HG03457 (cell line): ENCODE measurements around the gene TEAD4.

Source experiments
- ATAC-seq: cut with Tn5 transposase; IDR thresholded peaks from one replicate; pipeline ENCODE4 v1.9.1; 2021; ENCODE audit warnings: moderate number of reproducible peaks; ENCODE audit not compliant: unreplicated experiment

The TEAD4 gene

DNA sequence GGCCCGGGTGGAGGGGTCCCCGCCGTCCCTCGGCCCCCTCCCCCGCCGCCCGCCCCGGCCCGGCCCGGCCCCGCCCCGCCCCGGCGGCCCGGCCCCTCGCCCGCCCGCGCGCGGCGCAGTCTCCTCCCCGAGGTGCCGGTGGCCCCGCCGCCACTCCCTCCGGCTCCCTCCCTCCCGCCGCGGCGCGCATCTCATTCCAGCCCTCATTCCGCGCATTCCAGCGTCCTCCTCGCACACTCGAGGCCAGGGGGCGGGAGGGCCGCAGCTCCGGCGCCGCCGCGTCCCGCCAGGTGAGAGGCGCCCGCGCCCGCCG, at the start of gene TEAD4:
TSS of gene TEAD4 (plus strand) at position 206 of the 313 bp plus-strand sequence.
- no peak for ATAC-seq

GRCh38 chr12:2912216-2912575, 47.0 kb upstream of the TEAD4 start:
- ATAC-seq, result no peak

- ATAC-seq, result no peak
Measured at GRCh38 chr12:2919249-2919648, 39.9 kb upstream of the TEAD4 start.

DNA sequence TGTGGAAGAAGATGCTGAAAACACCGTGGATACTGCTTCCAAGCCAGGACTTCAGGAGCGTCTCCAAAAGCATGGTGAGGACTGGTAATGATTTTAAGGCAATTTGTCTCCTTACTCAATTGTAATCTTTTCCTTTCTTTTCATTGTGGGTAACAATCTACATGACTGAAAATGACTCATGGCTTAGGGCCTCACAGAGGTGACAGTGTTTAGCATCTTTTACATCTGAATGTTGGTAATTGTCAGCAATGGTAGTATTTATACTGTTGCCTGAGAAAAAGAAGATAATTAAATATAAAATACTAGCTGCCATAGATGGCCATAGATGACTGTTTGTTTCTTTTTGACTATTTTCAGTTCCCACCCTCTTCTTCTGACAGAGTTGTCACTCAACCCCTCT, 36.9 kb upstream of the TEAD4 start:
- no peak for ATAC-seq

DNA sequence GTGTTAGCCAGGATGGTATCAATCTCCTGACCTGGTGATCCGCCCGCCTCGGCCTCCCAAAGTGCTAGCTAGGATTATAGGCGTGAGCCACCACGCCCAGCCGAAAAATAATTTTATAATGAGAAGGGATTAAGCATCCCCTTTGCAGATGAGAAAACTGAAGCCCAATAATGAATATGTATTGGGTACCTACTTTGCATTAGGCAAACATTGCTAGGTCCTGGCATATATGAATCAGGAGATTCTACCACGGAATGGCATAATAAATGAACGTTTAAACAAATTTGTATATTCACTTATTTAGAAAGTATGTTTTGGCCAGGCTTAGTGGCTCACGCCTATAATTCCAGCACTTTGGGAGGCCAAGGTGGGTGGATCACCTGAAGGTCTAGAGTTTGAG, 36.1 kb upstream of the TEAD4 start:
- ATAC-seq, result no peak

GRCh38 chr12:2924019-2924418, 35.2 kb upstream of the TEAD4 start:
- ATAC-seq, result no peak

DNA sequence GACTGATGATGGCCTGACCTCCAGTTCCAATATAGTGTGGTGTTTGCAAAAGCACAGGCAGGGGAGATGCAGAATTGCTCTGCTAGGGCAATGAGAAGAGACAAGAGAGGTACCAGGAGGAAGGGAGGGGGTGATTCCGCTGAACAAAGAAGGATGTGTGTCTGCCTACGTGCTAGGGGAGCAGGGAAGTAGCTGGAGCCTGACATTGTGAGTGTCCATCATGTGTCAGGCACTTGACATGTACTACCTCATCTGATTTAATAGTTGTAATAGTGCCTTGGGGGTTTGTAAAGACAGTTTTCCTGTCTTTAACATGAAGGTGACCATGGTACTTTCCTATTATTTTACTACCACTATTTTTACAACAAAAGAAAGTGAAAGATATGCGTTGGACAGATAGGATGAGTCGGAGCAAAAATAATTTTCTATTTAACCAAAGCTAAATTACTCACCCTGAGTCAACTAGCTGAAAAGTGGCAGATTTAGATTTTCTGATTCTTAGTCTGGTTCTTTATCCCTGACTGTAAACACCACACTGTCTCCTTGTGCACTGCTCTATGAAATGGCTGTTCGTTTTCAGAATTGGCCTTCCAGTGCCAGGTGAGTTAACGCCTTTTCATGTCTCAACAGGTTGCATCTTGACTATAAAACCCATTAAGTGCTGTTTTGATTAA, 33.7 kb upstream of the TEAD4 start:
- ATAC-seq, result no peak

GRCh38 chr12:2930865-2931264, 28.3 kb upstream of the TEAD4 start:
- ATAC-seq, result no peak

DNA sequence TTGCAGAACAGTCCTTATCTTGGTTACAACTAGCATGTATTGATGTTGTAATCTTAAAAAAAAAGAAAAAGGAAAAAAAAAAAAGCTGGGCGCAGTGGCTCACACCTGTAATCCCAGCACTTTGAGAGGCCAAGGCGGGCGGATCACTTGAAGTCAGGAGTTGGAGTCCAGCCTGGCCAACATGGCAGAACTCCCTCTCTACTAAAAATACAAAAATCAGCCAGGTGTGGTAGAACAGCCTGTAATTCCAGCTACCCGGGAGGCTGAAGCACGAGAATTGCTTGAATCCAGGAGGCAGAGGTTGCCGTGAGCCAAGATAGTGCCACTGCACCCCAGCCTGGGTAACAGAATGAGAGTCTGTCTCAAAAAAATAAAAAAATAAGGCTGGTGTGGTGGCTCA, 25.6 kb upstream of the TEAD4 start:
- ATAC-seq, result no peak

DNA sequence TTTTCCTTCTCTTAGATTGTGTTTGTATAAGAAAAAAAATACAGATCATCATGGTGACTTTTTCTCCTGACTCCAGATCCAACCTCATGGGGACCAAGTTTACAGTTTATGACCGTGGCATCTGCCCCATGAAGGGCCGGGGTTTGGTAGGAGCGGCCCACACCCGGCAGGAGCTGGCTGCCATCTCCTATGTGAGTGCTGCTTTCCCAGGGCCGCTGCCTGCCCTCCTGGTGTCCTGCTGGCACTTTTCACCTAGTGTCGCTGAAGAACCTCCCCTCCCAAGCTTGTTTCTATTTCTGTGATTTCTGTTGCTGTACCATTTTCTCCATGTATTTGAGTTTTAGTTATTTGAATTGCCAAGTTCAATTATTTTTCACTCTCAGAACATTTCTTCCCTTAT, 24.8 kb upstream of the TEAD4 start:
- ATAC-seq, result no peak

GRCh38 chr12:2936301-2936700, 22.9 kb upstream of the TEAD4 start:
- ATAC-seq, result no peak

- ATAC-seq, result no peak
Measured at GRCh38 chr12:2937500-2937899, 21.7 kb upstream of the TEAD4 start.

DNA sequence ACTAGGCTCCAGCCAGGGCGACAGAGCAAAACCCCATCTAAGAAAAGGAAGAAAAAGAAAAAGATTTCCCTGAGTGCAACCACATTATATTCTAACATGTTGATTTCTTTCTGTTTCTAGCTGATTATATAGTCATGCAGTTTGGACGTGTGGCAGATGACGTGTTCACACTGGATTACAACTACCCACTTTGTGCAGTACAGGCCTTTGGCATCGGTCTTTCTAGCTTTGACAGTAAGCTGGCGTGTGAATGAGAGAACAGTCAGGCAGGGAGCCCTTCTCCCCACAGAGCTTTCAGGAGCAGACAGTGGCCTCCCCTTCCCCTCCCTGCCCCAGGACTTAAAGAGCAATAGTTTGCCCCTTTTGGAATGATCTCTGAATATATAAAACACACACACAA, 20.0 kb upstream of the TEAD4 start:
- ATAC-seq, result no peak

- no peak for ATAC-seq
Measured at GRCh38 chr12:2940564-2940963, 18.6 kb upstream of the TEAD4 start.

- no peak for ATAC-seq
Measured at GRCh38 chr12:2941524-2941923, 17.7 kb upstream of the TEAD4 start.

DNA sequence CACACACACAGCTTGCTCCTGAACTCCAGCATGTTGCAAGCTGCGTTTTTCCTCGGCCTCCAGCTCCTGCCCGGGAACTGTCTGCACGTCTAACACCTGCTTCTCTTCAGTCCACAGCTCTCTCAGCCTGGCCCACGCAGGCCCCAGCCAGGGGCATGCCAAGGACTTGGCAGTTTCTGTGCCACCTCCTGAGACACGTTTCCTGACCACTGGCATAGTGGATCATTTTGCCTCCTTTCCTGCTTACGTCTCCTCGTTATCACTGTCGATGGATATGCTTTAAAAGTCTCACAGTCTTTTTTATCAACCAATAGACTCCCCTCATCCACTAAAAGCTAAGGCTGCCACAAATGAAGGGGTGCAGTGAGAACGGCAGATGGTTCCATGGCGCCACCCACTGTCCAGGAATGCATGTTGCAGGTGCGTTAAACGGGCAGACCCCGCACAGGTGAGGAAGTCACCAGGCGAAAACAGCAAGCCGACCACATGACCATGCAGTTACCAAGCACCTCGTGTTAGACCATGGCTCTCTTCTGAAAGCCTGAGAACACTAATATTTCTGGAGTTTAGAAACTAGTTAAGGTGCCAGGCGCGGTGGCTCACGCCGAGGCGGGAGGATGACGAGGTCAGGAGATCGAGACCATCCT, 14.7 kb upstream of the TEAD4 start:
- ATAC-seq, result no peak

- ATAC-seq, result no peak
Measured at GRCh38 chr12:2949411-2949810, 9.8 kb upstream of the TEAD4 start.

DNA sequence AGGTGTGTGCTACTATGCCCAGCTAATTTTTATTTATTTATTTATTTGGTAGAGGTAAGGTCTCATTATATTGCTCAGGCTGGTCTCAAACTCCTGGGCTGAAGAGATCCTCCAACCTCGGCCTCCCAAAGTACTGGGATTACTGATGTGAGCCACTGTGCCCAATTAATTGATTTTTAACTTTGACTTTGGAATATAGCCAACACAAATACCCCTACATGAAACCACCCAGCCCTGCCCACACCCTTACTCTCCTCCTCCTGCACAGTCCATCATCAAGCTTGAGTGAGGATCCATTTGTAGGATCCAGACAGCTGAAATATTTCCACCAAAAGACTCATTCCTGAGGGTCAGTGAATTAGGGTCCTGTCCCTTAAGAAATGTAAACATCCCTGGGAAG, 3.3 kb upstream of the TEAD4 start:
- ATAC-seq, result no peak

DNA sequence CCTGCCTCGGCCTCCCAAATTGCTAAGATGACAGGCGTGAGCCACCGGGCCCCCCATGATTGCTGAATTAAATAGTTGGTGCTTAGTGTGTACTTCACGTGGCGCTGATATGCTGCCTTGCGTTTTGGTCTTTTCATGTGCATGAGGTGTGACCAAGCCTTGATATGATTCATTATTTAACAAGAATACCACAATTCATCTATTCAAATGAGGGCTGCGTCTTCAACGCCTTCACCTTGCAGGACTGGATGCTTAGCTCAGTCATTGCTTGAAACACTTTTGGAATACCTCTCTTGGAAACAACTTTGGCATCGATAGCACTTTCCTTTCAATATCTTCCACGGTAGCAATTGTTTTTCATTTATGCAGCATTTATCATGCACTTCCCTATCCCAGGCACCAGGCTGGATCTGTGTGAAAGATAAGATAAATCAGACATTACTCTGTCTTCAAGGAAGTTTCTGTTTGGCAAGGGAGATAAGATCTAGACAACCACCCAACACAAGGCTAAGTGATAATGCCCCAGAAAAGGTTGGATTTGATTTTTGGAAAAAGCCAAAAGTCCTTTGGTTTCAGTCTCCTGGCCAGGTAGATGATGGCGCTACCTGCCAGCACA, 1.3 kb upstream of the TEAD4 start:
- ATAC-seq, result no peak

DNA sequence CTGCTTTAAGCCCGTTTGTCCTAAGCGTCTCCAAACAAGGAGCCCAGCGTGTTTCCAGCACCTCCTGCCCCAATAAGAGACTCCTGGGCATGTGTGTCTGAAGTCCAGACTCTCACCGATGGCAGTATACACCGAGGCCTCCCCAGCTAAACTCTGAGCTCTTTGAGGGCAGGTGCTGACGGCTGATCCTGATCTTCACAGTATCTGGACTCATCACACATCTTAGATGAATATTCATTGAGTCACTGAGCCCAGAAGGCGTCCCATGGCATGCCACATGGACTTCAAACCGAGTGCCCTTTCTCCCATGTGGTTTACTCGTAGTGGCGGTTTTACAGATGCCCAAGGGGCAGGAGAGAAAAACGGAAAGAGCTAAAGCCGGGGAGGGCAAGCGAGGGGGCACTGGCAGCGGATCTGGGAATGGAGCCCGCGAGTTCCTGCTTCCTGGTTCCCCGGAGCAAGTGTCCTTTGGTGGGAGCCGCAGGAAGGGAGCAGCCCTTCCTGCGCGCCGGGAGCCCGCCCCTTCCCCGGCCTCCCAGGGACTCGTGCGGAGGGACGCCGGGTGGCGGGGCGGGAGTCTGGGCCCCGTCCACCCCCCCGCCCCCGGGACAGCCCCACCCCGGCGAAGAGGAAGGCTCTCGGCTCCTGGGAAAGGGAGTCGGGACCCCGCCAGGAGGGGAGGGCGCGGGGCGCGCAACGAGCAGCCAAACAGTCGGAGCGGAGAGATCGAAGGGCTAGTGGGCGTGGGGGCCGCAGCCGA, 585 bp upstream of the TEAD4 start:
- no peak for ATAC-seq

DNA sequence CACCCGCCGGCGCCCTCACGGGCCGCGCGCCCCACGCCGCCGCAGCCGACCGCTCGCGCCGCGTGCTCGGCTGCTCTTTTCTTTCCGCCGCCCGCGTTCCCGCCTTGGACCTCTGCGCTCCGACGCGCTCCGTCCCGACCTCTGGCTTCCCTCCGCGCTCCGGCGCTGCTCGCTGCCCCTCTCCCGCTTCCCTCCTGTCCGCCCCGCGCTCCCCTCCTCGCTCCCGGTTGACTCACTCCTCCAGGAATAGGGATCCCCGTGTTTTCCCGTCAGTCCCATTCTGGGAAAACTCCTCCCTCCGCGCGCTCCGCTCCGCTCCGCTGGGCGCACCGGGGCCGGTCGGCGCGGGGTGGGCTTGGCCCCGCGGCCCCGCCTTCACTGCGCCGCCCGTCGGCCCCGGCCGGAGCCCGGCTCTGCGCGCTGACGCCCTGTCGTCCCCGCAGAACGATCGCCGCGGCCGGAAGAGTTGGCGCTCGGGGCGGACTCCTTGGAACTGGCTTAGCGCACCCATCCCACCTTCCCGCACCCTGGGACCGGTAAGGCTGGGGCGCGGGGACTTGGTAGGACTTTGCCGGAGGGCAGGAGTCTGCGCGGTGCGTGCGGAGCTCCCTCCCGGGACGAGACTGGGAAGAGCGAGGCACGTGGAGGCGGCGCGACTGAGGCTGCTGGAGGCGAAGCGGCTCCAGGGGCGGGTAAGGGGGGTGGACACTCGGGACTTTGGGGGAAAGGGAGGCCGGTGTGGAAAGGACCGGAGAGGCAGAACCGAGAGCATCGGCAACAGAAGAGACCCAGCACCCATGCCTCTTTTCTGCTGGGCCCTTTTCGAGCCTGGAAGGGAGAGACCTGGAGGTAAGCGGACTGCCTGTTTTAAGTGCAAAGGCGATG, 550 bp downstream of the TEAD4 start:
- no peak for ATAC-seq
